ENCODE results near the gene TMEM183A.

GRCh38 chr1:203056012-203056411 lies 48.8 kb downstream of the TMEM183A start:
- TF ChIP-seq, protein P1, sequence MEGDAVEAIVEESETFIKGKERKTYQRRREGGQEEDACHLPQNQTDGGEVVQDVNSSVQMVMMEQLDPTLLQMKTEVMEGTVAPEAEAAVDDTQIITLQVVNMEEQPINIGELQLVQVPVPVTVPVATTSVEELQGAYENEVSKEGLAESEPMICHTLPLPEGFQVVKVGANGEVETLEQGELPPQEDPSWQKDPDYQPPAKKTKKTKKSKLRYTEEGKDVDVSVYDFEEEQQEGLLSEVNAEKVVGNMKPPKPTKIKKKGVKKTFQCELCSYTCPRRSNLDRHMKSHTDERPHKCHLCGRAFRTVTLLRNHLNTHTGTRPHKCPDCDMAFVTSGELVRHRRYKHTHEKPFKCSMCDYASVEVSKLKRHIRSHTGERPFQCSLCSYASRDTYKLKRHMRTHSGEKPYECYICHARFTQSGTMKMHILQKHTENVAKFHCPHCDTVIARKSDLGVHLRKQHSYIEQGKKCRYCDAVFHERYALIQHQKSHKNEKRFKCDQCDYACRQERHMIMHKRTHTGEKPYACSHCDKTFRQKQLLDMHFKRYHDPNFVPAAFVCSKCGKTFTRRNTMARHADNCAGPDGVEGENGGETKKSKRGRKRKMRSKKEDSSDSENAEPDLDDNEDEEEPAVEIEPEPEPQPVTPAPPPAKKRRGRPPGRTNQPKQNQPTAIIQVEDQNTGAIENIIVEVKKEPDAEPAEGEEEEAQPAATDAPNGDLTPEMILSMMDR (IDR thresholded peaks at IDR 0.05): no peak
- TF ChIP-seq REST (IDR thresholded peaks at IDR 0.05; ENCODE audit: low read depth, low read length): no peak
- TF ChIP-seq MAX (IDR thresholded peaks at IDR 0.05; ENCODE audit: low read depth): no peak
- TF ChIP-seq SMC3 (IDR thresholded peaks at IDR 0.05; ENCODE audit: low read depth, low read length): no peak
- TF ChIP-seq MXI1 (IDR thresholded peaks at IDR 0.05; ENCODE audit: low read depth, low read length): no peak
- TF ChIP-seq CHD2 (IDR thresholded peaks at IDR 0.05; ENCODE audit: low read length, partially characterized antibody): no peak
- TF ChIP-seq FOXM1 (IDR thresholded peaks at IDR 0.05; ENCODE audit: low read depth): no peak
- TF ChIP-seq TCF12 (IDR thresholded peaks at IDR 0.05): no peak

Data from SK-N-SH (cell line).